Retinal pigment epithelial cell (primary cell): ENCODE results near the gene GAS7.

ENCODE experiments used
- DNase-seq: peaks from one replicate; pipeline ENCODE4 v3.0.0-alpha.2; 2010; ENCODE audit warnings: low read depth
- H3K4me3 ChIP-seq: 2 replicates; pipeline ENCODE4 v1.5.1; 2011; ENCODE audit warnings: mild to moderate bottlenecking, low read length, control low read depth, moderate library complexity
- TF ChIP-seq, protein P1 (sequence below): conservative IDR thresholded peaks from 2 replicates; pipeline ENCODE4 v1.5.1; 2011; ENCODE audit warnings: low read depth, low read length, control low read depth, inconsistent platforms

The GAS7 gene

DNA sequence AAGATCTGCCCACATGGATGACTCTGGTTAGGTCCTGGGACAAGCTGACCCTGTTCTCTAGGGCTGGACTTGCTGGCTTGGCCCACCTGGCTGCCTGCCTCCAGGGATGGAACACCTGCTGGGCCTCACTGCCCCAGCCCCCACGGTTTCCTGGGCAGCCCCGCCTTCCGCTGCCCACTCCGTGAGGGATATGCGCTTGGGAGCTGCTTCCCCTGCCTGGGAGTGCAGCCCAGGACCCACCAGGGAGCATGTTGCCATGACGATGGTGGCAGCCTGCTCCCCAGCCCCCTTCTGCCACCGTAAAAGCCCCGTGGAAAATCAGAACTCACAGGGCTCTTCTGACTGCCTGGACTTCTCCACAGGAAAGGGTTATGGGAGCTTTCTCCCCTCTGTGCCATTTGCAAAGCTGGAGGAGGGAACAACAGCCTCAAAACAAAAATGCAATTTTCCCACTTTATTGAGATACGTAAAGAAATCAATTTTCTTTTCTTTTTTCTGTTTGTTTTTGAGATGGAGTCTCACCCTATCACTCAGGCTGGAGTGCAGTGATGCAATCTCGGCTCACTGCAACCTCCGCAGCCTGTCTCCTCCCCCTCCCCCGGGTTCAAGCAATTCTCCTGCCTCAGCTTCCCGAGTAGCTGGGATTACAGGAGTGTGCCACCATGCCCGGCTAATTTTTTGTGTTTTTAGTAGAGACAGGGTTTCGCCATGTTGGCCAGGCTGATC is 18.0 kb upstream of the GAS7 start:
- TF ChIP-seq, protein P1, sequence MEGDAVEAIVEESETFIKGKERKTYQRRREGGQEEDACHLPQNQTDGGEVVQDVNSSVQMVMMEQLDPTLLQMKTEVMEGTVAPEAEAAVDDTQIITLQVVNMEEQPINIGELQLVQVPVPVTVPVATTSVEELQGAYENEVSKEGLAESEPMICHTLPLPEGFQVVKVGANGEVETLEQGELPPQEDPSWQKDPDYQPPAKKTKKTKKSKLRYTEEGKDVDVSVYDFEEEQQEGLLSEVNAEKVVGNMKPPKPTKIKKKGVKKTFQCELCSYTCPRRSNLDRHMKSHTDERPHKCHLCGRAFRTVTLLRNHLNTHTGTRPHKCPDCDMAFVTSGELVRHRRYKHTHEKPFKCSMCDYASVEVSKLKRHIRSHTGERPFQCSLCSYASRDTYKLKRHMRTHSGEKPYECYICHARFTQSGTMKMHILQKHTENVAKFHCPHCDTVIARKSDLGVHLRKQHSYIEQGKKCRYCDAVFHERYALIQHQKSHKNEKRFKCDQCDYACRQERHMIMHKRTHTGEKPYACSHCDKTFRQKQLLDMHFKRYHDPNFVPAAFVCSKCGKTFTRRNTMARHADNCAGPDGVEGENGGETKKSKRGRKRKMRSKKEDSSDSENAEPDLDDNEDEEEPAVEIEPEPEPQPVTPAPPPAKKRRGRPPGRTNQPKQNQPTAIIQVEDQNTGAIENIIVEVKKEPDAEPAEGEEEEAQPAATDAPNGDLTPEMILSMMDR: no peak
- no peak for DNase-seq
- no peak overlapping the region for H3K4me3 ChIP-seq

DNA sequence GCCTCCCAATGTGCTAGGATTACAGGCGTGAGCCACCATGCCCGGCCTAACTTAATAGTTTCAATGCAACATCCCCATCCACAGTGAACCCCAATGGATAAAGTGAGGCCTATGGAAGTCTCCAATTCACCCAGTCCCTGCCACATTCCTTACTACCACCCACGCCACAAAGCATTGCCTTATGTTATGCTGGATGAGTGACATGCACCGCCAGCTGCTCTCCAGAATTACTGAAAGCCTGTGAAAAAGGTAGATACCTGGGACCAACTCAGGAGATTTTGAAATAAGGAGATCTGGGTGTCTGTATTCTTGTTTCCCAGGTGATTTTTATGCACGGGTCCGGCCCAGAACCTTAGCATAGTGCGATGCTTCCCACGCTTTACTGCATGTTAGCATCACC is 16.9 kb upstream of the GAS7 start:
- no peak for DNase-seq
- TF ChIP-seq, protein P1: no peak
- H3K4me3 ChIP-seq: no peak overlapping the region

DNA sequence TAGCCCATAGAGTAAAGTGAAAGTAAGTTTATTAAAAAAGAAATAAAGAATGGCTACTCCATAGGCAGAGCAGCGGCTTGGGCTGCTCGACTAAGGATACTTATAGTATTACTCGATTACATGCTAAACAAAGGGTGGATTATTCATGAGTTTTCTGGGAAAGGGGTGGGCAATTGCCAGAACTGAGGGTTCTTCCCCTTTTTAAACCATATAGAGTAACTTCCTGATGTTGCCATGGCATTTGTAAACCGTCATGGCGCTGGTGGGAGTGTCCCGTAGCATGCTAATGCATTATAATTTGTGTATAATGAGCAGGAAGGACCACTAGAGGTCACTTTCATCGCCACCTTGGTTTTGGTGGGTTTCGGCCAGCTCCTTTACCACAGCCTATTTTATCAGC is 13.3 kb upstream of the GAS7 start:
- no peak overlapping the region for H3K4me3 ChIP-seq
- no peak for DNase-seq
- TF ChIP-seq, protein P1: no peak

DNA sequence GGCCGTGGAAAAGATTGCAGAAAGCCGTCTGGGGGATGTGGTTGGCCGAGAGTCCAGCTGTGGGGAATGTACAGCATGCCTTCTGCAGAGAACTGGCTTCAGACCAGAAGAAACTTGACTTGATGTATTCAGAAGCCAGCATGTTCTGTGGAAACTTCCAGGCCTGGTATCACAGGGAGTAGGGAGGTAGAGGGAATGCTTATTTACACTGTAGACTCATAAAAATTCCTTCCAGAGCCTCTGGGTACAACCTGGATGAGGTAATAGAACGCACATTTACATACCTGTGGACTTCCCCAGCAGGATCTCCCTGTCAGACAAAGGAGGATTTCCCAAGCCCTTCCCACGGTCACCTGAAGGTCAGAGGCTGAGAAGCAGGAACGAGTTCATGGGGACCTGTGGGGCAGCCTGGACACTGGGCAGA is 11.8 kb upstream of the GAS7 start:
- TF ChIP-seq, protein P1: no peak
- no peak overlapping the region for H3K4me3 ChIP-seq
- DNase-seq: no peak

DNA sequence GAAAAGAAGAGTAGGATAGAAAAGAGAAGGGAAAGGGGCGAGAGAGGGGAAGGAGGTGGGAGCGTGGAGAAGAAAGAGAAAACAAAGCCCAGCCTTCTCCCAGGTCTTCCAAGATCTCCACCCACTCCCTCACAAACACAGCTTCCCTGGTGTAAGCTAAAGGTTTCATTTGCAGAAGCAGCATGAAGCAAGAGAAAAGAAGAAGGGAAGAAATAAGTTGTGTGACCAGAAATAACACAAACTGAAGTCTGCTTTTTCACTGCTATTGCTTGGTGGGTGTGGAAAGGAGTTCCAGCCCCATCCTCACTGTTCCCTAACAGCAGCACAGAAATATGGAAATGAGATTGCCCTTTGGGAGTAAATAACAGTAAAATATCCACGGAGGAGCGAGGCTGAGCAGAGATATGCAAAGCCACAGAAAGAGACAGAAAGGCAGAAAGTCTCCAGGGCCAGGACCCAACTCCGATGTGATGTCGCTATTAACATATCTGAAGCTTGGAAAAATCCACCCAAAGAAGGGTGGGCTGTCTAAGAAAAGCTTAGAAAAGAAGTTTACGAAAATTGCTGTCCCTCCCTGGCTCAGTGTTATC is 10.3 kb upstream of the GAS7 start:
- TF ChIP-seq, protein P1: no peak
- DNase-seq: no peak

DNA sequence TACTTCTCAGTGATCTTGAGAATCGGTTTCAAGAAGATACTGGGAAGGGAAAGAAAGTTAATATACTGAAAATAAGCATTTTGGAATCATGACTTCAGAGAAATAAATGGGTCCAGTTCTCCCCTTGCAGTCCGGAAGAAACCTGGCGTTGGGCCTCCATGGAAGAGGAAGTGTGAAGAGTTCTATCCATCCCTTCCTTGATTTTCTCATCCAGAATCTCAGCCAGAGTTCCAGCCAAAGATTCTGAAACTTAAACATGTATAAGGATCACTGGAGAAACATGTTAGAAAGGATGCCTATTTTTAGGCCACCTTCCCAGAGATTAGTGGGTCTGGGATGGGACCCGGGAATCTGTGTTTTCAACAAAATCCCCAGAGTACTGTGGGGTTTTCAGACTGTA is 8.7 kb upstream of the GAS7 start:
- TF ChIP-seq, protein P1: no peak
- no peak for DNase-seq
- H3K4me3 ChIP-seq: no peak overlapping the region

More for the DNA sequence above, 10.3 kb upstream of the GAS7 start:
- no peak overlapping the region for H3K4me3 ChIP-seq

DNA sequence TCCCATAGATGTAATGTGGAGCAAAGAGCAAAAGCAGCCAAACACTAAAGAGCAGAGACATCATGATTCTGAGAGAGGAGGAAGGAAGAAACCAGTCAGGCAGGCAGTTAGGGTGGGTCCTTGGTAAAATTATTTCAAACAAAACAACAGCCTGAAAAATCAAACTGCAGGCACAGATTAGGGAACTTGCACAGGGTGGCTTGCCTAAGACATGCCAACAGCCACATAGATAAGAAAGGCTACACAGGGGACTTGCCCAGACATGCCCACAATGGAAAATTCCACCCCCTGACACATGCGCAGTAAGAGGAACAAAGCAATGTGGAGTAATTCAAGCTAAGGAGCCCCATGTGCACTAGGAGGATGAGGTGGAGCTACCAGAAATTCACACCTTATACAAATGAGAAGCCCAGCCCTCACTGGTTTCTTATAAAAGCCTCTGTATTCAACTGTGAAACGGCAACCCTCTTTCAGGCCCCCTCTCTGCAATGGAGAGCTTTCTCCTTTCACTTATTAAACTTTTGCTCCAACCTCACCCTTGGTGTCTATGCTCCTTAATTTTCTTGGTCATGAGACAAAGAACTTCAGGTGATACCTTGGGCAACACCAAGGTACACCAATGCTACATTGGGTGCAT is 7.3 kb upstream of the GAS7 start:
- no peak overlapping the region for H3K4me3 ChIP-seq
- no peak for DNase-seq
- TF ChIP-seq, protein P1: no peak
